Mononuclear cell (primary cell): ENCODE measurements around the gene FRRS1L. TPM values are rescaled to one million over a fixed set of nuclear protein-coding genes. Genes with fewer than 3 reads are reported as not detected.

Experiments used
- H3K27me3 ChIP-seq: 2 replicates; pipeline ENCODE4 v1.6.0; 2011; ENCODE audit warnings: low read length, control low read depth; ENCODE audit not compliant: insufficient read depth
- H3K4me1 ChIP-seq: 2 replicates; pipeline ENCODE4 v1.5.1; 2011; ENCODE audit warnings: mild to moderate bottlenecking, low read length, control low read depth; ENCODE audit not compliant: insufficient read depth
- H3K4me3 ChIP-seq: 2 replicates; pipeline ENCODE4 v1.5.1; 2011; ENCODE audit warnings: mild to moderate bottlenecking, low read length, moderate library complexity
- H3K9me3 ChIP-seq: 2 replicates; pipeline ENCODE4 v1.5.1; 2011; ENCODE audit warnings: low read depth, mild to moderate bottlenecking, control low read depth, low read length
- total RNA-seq: library from RNA; depleted of rRNA; stranded (reverse); fragments of >200 nt; gene quantifications from one replicate; pipeline ENCODE4 v1.2.3, GENCODE V29; 2012

FRRS1L gene
- under 0.01 TPM for total RNA-seq

- H3K9me3 ChIP-seq = no peaks in the 10 kb centered on the region
- no peak within 1 kb of the TSS for H3K4me3 ChIP-seq
- no peaks in the 10 kb centered on the region for H3K4me1 ChIP-seq
- peaks cover 39% of the 10 kb centered on the region for H3K27me3 ChIP-seq
Observed at GRCh38 chr9:109166771-109167601, at the start of gene FRRS1L. Gene FRRS1L, minus strand, starts transcription at chr9:109167249. Its CDS starts 111 bp downstream, at chr9:109167138.

GRCh38 chr9:109214414-109214813 lies 47.4 kb upstream of the FRRS1L start:
- no peak overlapping the region for H3K4me3 ChIP-seq
- no peaks in the 10 kb centered on the region for H3K4me1 ChIP-seq
- peaks cover 3% of the 10 kb centered on the region for H3K27me3 ChIP-seq
- H3K9me3 ChIP-seq = no peaks in the 10 kb centered on the region

- no peaks in the 10 kb centered on the region for H3K4me1 ChIP-seq
- peaks cover 3% of the 10 kb centered on the region for H3K27me3 ChIP-seq
- no peak overlapping the region for H3K4me3 ChIP-seq
- H3K9me3 ChIP-seq = no peaks in the 10 kb centered on the region
Observed at GRCh38 chr9:109213285-109214121, 46.5 kb upstream of the FRRS1L start.

- Histone ChIP-seq H3K27me3 (peaks cover 1% of the 10 kb centered on the region), H3K9me3 (no peaks in the 10 kb centered on the region), H3K4me3 (no peak overlapping the region), H3K4me1 (no peaks in the 10 kb centered on the region)
Observed at GRCh38 chr9:109212768-109213167, 45.7 kb upstream of the FRRS1L start.

GRCh38 chr9:109206670-109207069 lies 39.6 kb upstream of the FRRS1L start:
- H3K4me3 ChIP-seq = no peak overlapping the region
- no peaks in the 10 kb centered on the region for H3K9me3 ChIP-seq
- no peaks in the 10 kb centered on the region for H3K27me3 ChIP-seq
- no peaks in the 10 kb centered on the region for H3K4me1 ChIP-seq

GRCh38 chr9:109205526-109205925 lies 38.5 kb upstream of the FRRS1L start:
- H3K4me1 ChIP-seq = no peaks in the 10 kb centered on the region
- H3K27me3 ChIP-seq = no peaks in the 10 kb centered on the region
- H3K9me3 ChIP-seq = no peaks in the 10 kb centered on the region
- no peak overlapping the region for H3K4me3 ChIP-seq

- Histone ChIP-seq H3K4me3 (no peak overlapping the region), H3K9me3 (no peaks in the 10 kb centered on the region), H3K27me3 (no peaks in the 10 kb centered on the region), H3K4me1 (no peaks in the 10 kb centered on the region)
Observed at GRCh38 chr9:109203761-109204360, 36.8 kb upstream of the FRRS1L start.

GRCh38 chr9:109199676-109200075 lies 32.6 kb upstream of the FRRS1L start:
- no peaks in the 10 kb centered on the region for H3K4me1 ChIP-seq
- H3K4me3 ChIP-seq = no peak overlapping the region
- H3K27me3 ChIP-seq = no peaks in the 10 kb centered on the region
- H3K9me3 ChIP-seq = no peaks in the 10 kb centered on the region

- no peaks in the 10 kb centered on the region for H3K27me3 ChIP-seq
- no peaks in the 10 kb centered on the region for H3K9me3 ChIP-seq
- H3K4me1 ChIP-seq = no peaks in the 10 kb centered on the region
- no peak overlapping the region for H3K4me3 ChIP-seq
Observed at GRCh38 chr9:109198736-109199382, 31.8 kb upstream of the FRRS1L start.

GRCh38 chr9:109193974-109194556 lies 27.0 kb upstream of the FRRS1L start:
- no peaks in the 10 kb centered on the region for H3K4me1 ChIP-seq
- H3K9me3 ChIP-seq = no peaks in the 10 kb centered on the region
- no peaks in the 10 kb centered on the region for H3K27me3 ChIP-seq
- H3K4me3 ChIP-seq = no peak overlapping the region

- Histone ChIP-seq H3K4me3 (no peak overlapping the region), H3K27me3 (no peaks in the 10 kb centered on the region), H3K9me3 (no peaks in the 10 kb centered on the region), H3K4me1 (no peaks in the 10 kb centered on the region)
Observed at GRCh38 chr9:109192732-109193361, 25.8 kb upstream of the FRRS1L start.

GRCh38 chr9:109191746-109192145 lies 24.7 kb upstream of the FRRS1L start:
- no peaks in the 10 kb centered on the region for H3K9me3 ChIP-seq
- no peaks in the 10 kb centered on the region for H3K27me3 ChIP-seq
- H3K4me1 ChIP-seq = no peaks in the 10 kb centered on the region
- H3K4me3 ChIP-seq = no peak overlapping the region

GRCh38 chr9:109190151-109190550 lies 23.1 kb upstream of the FRRS1L start:
- Histone ChIP-seq H3K4me3 (no peak overlapping the region), H3K4me1 (no peaks in the 10 kb centered on the region), H3K9me3 (no peaks in the 10 kb centered on the region), H3K27me3 (no peaks in the 10 kb centered on the region)

- no peaks in the 10 kb centered on the region for H3K27me3 ChIP-seq
- H3K9me3 ChIP-seq = no peaks in the 10 kb centered on the region
- H3K4me1 ChIP-seq = no peaks in the 10 kb centered on the region
- no peak overlapping the region for H3K4me3 ChIP-seq
Observed at GRCh38 chr9:109186857-109187520, 19.9 kb upstream of the FRRS1L start.
